CMK (cell line): ENCODE measurements around the gene MMAA.
"Not testable (repeated sequence)": the region's sequence is repeated elsewhere in the genome, so short reads cannot be mapped to it uniquely, and the experiment has no call there.

Experiments
- DNase-seq: peaks from one replicate; pipeline ENCODE4 v3.0.0-alpha.2; 2010; ENCODE audit warnings: low read depth

Gene MMAA

DNA sequence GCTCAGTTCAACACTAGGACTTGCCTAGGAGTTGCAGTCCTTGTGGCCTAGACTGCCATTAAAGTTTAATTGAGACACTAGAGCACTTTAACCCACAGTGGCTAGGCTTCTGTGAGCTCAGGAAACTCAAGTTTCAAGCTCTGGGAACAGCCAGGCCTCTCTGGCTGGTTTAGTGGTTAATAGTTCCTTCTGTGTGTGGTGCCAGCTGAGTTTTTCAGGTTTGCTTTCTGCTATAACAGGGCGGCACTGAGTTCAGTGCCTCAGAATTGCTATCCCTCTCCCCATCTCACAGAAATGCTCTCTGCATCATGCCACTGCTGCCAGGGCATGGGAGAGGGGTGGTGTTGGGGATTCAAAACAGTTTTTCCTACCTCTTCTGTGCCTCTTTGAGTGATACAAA, 15.9 kb downstream of the MMAA start:
- no peak for DNase-seq

- no peak for DNase-seq
These were observed 16.4 kb downstream of the MMAA start for GRCh38 chr4:145635630-145636029.

GRCh38 chr4:145639186-145639698, 20.1 kb downstream of the MMAA start:
- DNase-seq, result no peak

GRCh38 chr4:145640236-145640635, 21.1 kb downstream of the MMAA start:
- DNase-seq, result not testable (repeated sequence)

DNA sequence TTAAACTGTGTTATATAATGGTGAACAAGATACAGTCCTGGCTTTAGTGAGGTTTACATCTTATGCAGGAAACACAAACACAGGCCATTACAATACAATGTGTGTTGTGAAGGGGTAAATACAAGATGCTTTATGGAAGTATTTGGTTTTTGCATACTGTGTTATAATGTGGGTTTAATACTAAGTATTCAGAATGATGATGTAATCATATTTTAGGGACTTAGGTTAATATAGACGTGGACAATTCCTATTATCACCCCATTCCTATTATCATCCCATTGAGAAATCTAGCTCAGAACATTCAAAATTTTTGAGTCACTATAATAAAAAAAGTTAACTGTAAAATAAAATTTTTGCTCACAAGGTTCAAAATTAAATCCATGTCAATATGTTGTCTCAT, 24.1 kb downstream of the MMAA start:
- DNase-seq, result no peak

DNA sequence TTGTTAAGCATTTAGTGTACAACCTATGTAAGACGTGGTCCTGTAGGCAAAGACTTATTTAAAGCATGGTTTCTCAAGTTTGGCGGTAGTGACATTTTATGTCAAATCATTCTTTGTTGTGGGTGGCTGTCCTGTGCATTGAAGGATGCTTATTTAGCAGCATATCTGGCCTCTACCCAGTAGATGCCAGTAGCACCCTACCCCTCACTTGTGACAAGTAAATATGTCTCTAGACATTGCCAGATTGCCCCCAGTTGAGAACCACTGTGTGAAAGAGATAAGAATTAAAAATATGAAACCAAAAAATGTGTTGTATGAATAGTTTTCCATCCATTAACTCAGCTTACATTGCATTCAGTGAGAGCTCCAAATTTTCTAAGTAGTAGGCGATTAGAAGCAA, 25.5 kb downstream of the MMAA start:
- DNase-seq, result no peak

GRCh38 chr4:145656156-145656555, 37.0 kb downstream of the MMAA start:
- no peak for DNase-seq

GRCh38 chr4:145660064-145660463, 40.9 kb downstream of the MMAA start:
- DNase-seq, result no peak

DNA sequence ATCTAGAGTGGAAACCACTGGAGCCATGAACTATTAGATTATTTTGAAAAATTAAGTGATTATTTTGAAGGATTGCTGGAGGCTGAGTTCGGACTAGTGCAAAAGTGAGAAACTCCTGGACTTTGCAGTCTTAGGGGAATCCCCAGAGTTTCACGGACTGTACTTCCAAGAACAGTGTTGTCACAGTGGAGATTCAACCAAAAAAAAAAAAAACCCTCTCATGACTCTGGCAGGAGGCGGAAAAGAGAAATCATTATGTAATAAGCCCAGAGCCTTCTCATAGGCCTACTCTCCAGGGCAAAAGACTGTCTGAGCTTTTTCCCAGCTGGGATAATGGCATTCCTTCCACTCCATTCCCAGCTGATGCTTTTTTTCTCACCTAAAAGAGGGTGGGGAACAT, 44.0 kb downstream of the MMAA start:
- DNase-seq, result no peak

DNA sequence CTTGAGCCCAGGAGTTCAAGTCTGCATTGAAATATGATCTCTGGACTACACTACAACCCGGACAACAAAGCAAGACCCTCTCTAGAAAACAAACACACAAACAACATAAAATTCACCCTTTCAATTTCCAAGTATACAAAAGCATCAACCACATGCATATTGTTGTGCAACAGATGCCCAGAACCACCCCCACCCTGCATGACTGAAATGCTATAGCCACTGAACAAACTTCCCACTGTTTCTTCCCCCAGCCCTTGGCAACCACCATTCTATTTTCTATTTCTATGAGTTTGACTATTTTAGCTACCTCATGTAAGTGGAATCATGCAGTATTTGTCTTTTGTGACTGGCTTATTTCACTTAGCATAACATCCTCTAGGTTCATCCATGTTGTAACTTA, 46.6 kb downstream of the MMAA start:
- no peak for DNase-seq

- no peak for DNase-seq
These were observed 51.2 kb downstream of the MMAA start for GRCh38 chr4:145670422-145670821.

GRCh38 chr4:145679520-145679919, 60.3 kb downstream of the MMAA start:
- no peak for DNase-seq

DNA sequence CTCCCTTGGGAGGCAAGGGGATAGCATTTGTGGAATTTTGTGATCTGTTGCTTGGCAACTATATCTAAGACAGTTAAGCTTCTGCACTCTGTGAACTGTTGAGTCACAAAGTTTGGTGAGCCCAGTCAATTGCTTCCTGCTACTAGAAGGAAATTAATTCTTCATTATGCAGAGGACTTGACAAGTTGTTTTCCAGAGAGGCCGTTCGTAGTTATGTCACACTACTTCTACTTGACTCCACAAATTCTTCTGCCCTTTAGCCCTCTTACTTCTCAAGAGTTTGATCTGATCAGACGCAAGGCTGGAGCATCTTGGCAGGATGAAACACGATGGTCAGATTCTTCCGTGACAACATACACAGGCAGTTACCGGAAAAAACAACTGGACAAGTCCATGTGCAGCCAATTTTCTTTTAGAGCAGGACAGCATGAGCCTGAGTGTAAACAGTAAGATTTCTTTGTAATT, 60.8 kb downstream of the MMAA start, which contains the start of gene C4orf51:
TSS of gene C4orf51 (plus strand) at position 156 of the 465 bp plus-strand sequence. CDS start at position 214, 58 bp downstream.
- no peak for DNase-seq

- DNase-seq, result no peak
These were observed 61.7 kb downstream of the MMAA start for GRCh38 chr4:145680902-145681301.

GRCh38 chr4:145681518-145681917, 62.3 kb downstream of the MMAA start:
- DNase-seq, result no peak

- DNase-seq, result no peak
These were observed 62.8 kb downstream of the MMAA start for GRCh38 chr4:145681956-145682355.

- no peak for DNase-seq
These were observed 67.8 kb downstream of the MMAA start for GRCh38 chr4:145686991-145687390.

DNA sequence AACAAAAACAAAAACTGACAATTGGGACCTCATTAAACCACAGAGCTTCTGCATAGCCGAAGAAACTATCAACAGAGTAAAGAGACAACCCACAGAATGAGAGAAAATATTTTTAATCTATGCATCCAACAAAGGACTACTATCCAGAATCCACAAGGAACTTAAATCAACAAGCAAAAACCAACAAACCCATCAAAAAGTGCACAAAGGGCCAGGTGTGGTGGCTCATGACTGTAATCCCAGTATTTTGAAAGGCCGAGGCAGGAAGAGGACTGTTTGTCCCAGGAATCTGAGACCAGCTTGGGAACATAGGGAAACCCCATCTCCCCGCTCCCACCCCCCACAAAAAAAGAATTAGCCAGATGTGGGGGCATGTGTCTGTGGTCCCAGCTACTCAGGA, 71.4 kb downstream of the MMAA start:
- no peak for DNase-seq

DNA sequence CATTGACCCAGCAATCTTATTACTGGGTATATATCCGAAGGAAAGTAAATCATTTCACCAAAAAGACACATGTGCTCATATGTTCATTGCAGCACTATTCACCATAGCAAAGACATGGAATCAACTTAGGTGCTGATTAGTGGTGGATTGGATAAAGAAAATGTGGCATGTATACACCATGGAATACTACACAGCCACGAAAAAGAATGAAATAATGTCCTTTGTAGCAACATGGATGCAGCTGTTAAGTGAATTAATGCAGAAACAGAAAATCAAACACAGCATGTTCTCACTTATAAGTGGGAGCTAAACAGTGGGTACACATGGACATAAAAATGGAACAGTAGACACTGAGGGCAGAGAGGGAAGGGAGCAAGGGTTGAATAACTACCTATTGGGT, 72.2 kb downstream of the MMAA start:
- DNase-seq, result not testable (repeated sequence)

DNA sequence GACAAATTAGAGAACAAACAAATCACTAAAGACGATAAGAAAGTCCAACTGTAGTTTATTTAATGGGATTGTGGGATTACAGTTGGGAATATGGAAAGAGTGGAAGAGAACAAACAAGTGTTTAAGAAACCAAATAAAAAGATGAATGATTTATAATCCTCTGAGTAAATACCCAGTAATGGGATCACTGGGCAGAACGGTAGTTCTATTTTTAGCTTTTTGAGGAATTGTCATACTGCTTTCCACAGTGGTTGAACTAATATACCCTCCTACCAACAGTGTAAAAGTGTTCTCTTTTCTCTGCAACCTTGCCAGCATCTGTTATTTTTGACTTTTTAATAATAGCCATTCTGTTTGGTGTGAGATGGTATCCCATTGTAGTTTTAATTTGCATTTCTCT, 75.7 kb downstream of the MMAA start:
- no peak for DNase-seq

DNA sequence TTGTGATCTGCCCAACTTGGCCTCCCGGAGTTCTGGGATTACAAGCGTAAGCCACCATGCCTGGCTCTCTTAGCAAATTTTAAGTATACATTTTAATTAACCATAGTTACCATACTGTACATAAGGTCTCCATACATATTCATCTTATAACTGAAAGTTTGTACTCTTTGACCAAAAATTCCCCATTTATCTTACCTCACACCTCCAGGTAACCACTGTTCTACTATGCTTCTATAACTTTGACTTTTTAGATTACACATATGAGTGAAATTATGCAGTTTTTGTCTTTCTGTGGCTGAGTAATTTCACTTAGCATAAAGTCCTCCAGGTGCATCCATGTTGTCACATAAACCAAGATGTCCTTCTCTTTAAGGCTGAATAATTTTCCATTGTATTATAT, 78.1 kb downstream of the MMAA start:
- no peak for DNase-seq

DNA sequence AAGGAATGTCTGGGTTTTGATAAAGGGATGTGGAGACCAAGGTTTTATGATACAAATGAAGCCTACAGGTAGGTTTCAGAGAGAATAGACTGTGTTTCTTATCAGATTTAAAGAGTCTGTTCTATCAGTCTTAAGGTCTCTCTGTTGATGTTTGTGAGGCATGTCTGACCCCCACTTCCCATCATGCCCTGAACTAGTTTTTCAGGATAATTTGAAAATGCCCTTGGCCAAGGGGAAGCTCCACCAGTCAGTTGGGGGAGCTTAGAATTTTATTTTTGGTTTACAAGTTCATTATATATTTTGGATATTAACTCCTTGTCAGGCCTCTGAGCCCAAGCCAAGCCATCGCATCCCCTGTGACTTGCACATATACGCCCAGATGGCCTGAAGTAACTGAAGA, 79.3 kb downstream of the MMAA start:
- DNase-seq, result no peak

DNA sequence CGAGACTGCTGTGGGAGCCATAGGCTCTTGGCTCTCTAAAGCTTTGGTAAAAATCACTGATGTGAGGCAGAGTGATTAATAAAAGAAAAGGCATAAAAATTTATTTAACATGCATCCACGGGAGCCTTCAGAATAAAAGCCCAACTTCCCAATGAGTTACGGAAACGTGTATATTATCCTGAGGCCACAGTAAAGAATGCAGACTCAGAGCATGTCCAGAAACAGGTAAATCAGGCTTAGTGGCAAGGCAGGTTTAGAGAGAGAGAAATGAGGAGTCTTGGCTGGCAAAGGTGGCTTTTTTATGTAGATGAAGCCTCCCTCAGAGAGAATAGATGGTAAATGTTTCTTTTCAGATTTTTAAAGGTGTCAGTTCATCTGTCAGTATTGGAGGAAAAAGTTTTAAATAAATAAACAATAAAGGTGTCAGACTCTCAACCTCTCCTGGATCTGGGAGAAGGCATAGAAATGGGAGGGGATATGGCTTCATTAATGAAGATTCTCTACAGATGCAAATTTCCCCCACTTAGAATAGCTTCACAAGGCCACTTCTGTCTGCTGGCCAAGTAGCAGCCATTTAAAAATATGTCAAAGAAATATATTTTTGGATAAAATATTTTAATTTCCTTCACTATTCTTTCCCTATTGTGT, 84.8 kb downstream of the MMAA start:
- no peak for DNase-seq

GRCh38 chr4:145709336-145709735, 90.2 kb downstream of the MMAA start:
- DNase-seq, result no peak
